Suppressor macrophage treated with lipopolysaccharide for 4 hours (primary cell): ENCODE data around the gene MUSTN1.
A peak's percentile ranks its signal among the peaks of the same experiment; 100 is the strongest.

ENCODE experiments used
- DNase-seq: peaks from one replicate; pipeline ENCODE4 v3.0.0-alpha.2; 2020

The MUSTN1 gene

DNA sequence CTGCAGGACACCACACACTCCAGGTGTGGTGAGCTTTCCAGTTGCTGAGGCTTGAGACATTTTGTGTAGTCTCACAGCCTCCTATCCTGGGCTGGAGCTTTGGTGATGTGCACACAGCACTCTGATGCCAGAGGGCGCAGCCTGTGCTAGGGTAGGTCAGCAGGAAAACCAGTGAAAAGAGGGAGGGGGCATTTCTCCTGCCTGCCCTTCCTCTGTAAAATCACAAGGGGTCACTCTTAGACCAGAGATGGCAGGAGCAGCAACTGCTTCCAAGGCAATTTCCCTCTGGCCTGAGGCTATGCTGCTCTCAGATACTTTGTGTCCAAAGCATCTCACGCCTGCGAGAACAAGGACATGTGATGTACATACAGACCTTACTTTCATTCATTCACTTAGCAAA, 16.5 kb upstream of the MUSTN1 start:
- DNase-seq: peak; percentile 44

GRCh38 chr3:52849656-52850055, 14.8 kb upstream of the MUSTN1 start:
- DNase-seq: no peak

DNA sequence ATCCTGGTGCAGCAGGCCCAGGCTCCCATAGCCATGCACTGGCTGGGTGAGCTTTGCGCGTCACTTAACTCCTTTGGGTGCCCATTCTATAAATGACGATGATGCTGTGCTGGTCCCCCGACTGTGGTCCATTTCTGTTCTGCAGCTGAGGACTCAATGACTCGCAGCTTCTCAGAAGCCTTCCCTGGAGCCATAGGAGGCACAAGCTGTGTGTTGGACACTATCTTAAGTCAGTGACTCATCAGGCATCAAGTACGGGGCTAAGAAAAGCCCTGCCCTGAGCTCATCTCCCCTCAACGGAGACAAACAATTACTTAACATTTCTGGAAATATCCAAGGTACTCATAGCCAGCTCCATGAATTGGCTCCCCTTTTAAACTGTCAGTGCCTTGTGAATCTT, 13.8 kb upstream of the MUSTN1 start:
- DNase-seq: peak; percentile 38

DNA sequence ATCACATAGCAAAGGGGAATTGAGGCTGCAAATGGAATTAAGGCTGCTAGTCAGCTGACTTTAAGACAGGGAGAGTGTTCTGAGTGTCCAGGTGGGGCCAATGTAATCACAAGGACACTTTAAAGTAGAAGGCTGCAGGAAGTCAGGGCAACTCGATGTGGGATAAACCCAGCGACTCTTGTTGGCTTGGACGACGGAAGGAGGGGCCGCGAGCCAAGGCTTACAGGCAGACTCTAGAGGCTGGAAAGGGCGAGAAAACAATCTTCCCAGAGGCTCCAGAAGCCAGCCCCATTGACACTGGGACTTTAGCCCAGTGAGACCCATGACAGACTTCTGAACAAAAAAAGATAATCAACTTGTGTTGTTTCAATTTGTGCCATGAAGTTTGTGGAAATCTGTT, 12.9 kb upstream of the MUSTN1 start:
- no peak for DNase-seq

- no peak for DNase-seq
Observed at GRCh38 chr3:52847241-52847640, 12.4 kb upstream of the MUSTN1 start.

GRCh38 chr3:52846432-52846965, 11.7 kb upstream of the MUSTN1 start:
- no peak for DNase-seq

GRCh38 chr3:52845691-52846431, 11.0 kb upstream of the MUSTN1 start:
- DNase-seq: no peak

- peak; percentile 13 for DNase-seq
Observed at GRCh38 chr3:52845157-52845556, 10.3 kb upstream of the MUSTN1 start.

DNA sequence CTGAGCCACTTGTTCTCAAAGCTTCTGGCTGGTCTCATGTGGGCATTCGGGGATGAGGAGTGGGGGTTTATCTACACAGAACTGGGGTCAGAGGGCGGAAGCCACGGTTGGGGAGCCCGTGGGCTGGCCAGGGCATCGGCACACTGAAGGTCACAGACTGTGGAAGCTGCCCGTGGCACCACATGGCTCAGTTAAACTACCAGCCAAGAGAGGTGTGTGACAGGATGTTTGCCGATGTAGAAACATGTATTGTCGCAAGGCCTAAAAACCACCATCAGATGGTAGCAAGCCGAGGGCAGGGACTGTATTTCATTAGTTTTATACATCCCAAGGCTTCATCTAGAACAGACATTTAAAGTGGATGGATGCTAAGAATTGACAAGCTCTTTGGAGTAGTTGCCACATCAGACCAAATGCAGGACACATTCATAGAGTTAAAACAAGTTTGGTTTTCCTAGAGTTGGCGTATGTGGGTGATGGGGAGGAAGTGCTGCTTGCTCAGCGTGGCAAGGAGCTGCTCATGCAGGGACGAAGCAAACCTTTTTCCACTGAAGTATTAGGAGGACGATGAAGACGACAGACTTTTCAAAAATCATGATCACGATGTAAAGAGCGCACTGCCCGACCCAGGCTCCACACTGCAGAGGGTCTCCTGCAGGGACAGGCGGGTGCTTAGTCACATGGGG, 9.6 kb upstream of the MUSTN1 start:
- DNase-seq: peak; percentile 33

DNA sequence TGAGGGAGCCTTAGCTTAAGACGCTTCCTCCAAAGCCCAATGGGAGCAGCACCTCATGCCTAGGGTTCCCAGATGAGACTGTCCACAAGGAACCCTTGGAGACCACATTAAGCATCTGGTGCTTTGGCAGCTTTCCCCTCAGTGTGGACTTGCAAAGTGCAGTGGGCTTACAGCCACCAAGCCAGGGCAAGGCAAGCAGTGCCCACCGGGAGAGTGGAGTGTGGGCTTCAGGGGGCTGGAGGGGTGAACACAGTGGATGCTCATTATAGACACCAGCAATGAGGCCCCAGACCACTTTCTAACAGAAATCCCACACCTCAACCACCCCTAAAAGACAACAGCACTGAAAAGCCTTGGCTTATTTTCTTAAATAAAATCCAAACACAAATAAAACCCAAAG, 9.1 kb upstream of the MUSTN1 start:
- DNase-seq: no peak

- peak; percentile 39 for DNase-seq
Observed at GRCh38 chr3:52843108-52843865, 8.5 kb upstream of the MUSTN1 start.

GRCh38 chr3:52842424-52842823, 7.6 kb upstream of the MUSTN1 start:
- DNase-seq: peak; percentile 14

GRCh38 chr3:52841981-52842340, 7.1 kb upstream of the MUSTN1 start:
- no peak for DNase-seq

DNA sequence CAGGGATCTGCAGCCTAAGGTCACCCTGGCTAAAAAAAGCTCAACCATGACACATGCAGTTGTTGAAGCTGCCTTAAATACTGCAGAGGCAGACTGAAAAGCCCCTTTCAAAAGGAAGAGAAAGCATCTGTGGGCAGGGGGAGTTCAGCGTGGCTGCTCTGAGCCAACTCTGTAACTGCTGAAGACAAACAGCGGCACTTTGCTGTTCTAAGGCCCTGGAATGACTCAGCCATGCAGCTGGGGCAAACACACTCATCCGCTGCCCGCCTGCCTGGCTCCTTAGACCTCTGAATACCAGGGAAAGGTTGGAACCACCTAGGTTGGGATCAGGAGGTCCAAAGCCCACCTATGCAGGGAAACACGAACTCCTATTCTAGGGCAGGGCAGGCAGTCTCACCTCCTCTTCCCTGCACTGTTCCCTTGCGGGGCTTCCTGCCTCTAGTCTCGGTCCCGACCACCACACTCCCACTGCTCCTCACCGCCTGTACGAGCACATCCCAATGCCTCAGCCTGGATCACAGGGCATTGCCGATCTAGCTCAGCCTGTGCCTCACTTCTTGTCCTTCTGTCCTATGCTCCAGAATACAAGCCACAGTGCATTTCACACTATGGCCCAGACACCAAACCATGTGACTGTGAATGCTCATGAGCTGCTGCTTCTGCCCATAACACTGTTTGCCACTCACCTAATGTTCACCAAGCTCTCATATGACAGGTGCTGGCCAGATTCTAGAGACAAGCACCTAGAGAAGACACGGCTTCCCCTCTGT, 6.6 kb upstream of the MUSTN1 start:
- no peak for DNase-seq

GRCh38 chr3:52839892-52840545, 5.2 kb upstream of the MUSTN1 start:
- no peak for DNase-seq

DNA sequence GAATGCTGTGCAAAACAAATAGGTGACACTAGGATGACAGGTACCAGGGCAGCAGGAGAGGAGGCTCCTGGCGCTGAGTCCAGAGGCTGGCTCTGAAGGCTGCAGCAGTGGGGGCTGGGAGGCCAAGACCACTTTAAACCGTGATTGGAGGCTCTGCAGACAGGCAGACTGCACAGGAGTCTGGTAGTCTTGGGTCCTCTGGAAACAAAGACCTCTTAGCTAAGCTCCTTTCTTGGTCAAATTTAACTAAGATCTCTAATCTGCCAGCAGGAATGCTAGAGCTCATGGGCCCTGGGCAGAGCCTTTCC, 4.4 kb upstream of the MUSTN1 start:
- no peak for DNase-seq

DNA sequence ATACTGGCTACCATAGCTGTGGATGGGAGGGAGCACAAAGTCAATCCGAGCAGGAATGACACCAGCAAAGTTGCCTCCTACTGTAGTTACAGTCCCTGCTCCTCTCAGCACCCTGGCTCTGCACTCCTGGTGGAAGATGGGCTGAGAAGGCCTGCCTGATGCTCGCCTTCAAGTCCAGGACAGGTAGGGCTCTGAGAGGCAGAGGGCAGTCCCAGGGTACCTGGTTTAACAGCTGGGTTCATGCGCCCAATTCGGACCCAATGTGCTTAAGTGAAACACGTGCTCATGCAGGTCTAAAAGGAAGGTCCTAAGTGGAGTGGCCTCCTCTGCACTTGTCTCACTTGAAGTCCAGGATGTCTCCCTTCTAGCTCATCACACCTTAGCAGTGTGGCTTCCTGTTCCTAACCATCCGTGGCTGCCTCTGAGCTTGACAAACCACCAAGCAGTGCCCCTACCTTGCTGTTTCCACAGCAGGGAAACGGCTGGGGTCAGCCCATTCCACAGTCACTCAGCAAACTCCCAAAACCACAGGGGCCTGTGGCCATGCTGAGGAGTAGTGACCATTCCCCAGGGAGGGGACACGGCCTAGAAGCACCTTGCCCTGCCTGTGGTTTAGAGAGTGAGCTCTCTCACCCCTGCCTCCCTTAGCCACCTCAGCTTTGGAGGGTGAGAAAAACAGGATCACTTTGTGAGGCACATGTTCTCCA, 3.9 kb upstream of the MUSTN1 start:
- no peak for DNase-seq

DNA sequence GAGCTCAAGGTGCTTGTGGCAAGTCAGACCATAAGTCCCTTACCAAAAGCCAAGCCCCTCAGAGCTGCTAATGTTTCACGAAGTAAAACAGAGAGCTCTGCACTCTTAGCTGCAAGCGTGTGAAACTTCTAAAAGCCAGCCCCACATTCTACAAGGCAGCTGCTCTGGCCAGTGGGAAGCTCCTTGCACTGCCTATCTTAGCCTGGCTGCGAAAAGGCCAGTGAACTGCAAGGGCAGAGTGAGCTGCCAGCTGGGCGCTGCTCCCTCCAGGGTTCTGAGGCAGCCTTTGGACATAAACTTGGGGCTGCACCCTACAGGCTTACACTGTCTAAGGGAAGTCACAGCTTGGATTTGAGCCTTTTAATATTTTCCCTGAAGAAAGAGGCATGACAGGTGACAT, 2.2 kb upstream of the MUSTN1 start:
- DNase-seq: no peak

DNA sequence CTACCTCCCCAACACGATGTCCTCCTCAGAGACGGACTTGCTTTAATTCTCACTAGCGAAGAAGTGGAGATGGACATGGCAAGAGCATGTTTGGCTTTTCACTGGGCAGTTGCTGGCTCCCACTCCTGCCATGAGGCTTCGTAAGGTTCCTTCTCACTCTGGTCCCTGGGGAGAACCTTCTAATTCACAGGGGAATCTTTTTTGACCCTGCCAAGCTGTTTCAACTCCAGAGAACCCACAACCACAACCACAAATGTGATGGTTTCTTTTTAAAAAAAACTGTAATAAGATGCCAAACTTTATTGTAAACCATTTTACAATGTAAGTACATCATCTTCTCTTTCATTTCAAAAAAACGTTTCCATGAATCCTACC, 1.6 kb upstream of the MUSTN1 start:
- DNase-seq: no peak

DNA sequence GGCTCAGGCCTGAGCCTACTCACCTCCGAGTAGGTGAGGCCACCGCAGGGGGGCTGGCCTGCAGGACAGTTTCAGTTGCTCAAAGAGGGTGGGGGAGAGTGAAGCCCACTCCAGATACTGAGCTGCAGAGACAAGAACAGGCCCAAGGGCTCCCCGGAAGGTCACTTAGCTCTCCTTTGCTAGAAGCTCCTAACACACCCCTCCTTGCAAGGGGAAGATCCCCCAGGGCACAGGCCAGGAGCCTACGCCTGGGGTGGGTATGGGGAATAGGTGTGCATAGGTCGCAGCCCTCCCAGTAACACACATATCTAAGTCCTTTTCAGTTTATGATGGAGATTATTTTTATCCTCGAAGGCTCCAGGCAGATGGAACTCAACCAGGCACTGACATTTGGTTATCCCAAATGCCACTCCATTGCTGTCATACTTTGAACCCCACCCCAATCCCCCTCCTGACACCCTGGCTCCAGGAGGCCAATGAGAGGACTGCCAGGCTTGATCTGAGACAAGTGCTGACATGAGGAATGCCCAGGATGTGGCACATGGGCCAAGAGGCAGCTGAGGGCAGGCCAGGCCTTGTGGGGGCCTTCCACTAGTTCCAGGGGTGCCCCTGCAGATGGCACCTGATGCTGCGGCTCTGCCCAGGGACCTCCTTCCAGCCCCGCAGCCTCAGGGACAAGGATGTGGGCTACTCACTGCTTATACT, 1.1 kb upstream of the MUSTN1 start:
- no peak for DNase-seq

DNA sequence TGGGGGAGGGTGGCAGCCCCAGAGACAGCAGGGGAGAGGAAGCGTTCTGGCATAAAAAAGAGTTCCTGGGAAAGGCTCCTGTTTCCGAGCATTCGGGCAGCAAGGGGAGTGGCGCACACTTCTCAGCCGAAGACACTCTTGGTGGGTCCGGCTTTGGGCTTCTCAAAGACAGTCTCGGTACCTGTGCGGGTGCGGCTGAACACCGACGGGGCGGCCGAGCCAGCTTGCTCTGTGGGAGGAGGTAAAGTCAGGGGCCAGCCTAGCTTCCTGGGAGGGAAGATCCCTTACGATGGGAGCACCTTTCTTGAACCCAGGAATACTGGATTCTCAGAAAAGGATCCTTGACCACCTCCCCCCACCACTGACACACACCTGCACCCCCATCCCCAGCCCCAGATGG, 1.6 kb downstream of the MUSTN1 start:
- no peak for DNase-seq
